AG04450 (cell line): ENCODE data around the gene GPR135. TPM values are rescaled to one million over a fixed set of nuclear protein-coding genes. Genes with fewer than 3 reads are reported as not detected.
"Not testable (repeated sequence)": the region's sequence is repeated elsewhere in the genome, so short reads cannot be mapped to it uniquely, and the experiment has no call there.

Source experiments
- CTCF ChIA-PET: fragments of 300-600, 350-600 bp; formaldehyde crosslinking; extraction: SDS; loops from one replicate; lab custom pipeline; 2022; ENCODE audit warnings: antibody characterized with exemption, inconsistent platforms; lab: Charles Lee
- POLR2A ChIA-PET: fragments of 350-600 bp; formaldehyde crosslinking; extraction: SDS; loops from one replicate; lab custom pipeline; 2021; ENCODE audit warnings: antibody characterized with exemption, inconsistent platforms; lab: Yijun Ruan, JAX
- DNase-seq: peaks from one replicate; pipeline ENCODE4 v3.0.0-alpha.2; 2011; ENCODE audit warnings: low read depth, low spot score
- H3K27ac ChIP-seq: one replicate; pipeline ENCODE4 v1.5.1; 2012; ENCODE audit warnings: low read depth, low read length, control low read depth
- H3K27me3 ChIP-seq: one replicate; pipeline ENCODE4 v1.6.0; 2012; ENCODE audit warnings: low read length; ENCODE audit not compliant: control insufficient read depth, insufficient read depth
- H3K4me3 ChIP-seq: 2 replicates; pipeline ENCODE4 v1.5.1; 2011; ENCODE audit warnings: mild to moderate bottlenecking, low read depth, low read length, control low read depth
- H3K9me3 ChIP-seq: 2 replicates; pipeline ENCODE4 v1.5.1; 2012; ENCODE audit warnings: low read length; ENCODE audit not compliant: control insufficient read depth, insufficient read depth
- CTCF ChIP-seq: IDR thresholded peaks from 2 replicates; pipeline ENCODE4 v1.5.1; 2011; ENCODE audit warnings: low read depth, low read length, control low read depth, inconsistent platforms
- polyA plus RNA-seq: library from polyadenylated mRNA; depleted of rRNA; stranded (reverse); fragments of >200 nt; gene quantifications from 2 replicates; pipeline ENCODE4 v1.2.3, GENCODE V29; 2011

Gene GPR135
- polyA plus RNA-seq, 1 experiment: 2.4 TPM

GRCh38 chr14:59454139-59454538 lies 11.0 kb downstream of the GPR135 start:
- ChIA-PET POLR2A (no interaction called here), CTCF (interaction anchor here (0.6 to 0.9 kb wide), 2 partner anchors 10 to 331 kb away, joined by 3 read pairs; no protein-coding TSS in a partner anchor)
- Histone ChIP-seq H3K4me3 (no peak overlapping the region), H3K27ac (no peak overlapping the region), H3K9me3 (no peaks in the 10 kb centered on the region), H3K27me3 (no peaks in the 10 kb centered on the region)
- peak; percentile 76 for DNase-seq
- no peak for TF ChIP-seq CTCF

- ChIA-PET CTCF (interaction anchor here (0.8 to 1.3 kb wide), 3 partner anchors 8 to 325 kb away, joined by 3 to 4 read pairs (median 3); partner anchors contain the start of genes JKAMP and L3HYPDH), POLR2A (no interaction called here)
- Histone ChIP-seq H3K9me3 (no peaks in the 10 kb centered on the region), H3K27ac (no peak overlapping the region), H3K4me3 (no peak overlapping the region), H3K27me3 (no peaks in the 10 kb centered on the region)
- no peak for TF ChIP-seq CTCF
- DNase-seq: no peak
Observed at GRCh38 chr14:59451849-59452248, 13.3 kb downstream of the GPR135 start.

- POLR2A ChIA-PET: no interaction called here
- no peaks in the 10 kb centered on the region for H3K27me3 ChIP-seq
- CTCF ChIA-PET: interaction anchor here (0.9 to 1.8 kb wide), 2 partner anchors 34 to 326 kb away, joined by 3 to 6 read pairs; partner anchors contain the start of genes JKAMP and L3HYPDH
- no peak overlapping the region for H3K4me3 ChIP-seq
- H3K27ac ChIP-seq: no peak overlapping the region
- no peak for TF ChIP-seq CTCF
- DNase-seq: no peak
- H3K9me3 ChIP-seq: no peaks in the 10 kb centered on the region
Observed at GRCh38 chr14:59450716-59451115, 14.5 kb downstream of the GPR135 start.

- CTCF ChIA-PET, H3K27me3 ChIP-seq, POLR2A ChIA-PET, H3K27ac ChIP-seq, DNase-seq, H3K4me3 ChIP-seq, H3K9me3 ChIP-seq: not testable (repeated sequence)
Observed at GRCh38 chr14:59448673-59449072, 16.5 kb downstream of the GPR135 start.

GRCh38 chr14:59439256-59439965 lies 25.8 kb downstream of the GPR135 start:
- ChIA-PET CTCF (interaction anchor here (0.9 to 1.3 kb wide), 4 partner anchors 10 to 315 kb away, joined by 3 to 5 read pairs (median 4); no protein-coding TSS in a partner anchor), POLR2A (interaction anchor here (0.6 to 0.8 kb wide), 2 partner anchors 309 to 411 kb away, joined by 3 to 4 read pairs; no protein-coding TSS in a partner anchor)
- Histone ChIP-seq H3K27me3 (no peaks in the 10 kb centered on the region), H3K9me3 (no peaks in the 10 kb centered on the region), H3K27ac (no peak overlapping the region), H3K4me3 (no peak overlapping the region)
- no peak for TF ChIP-seq CTCF
- DNase-seq: no peak
